ENCODE results near the gene TNK2.

The TNK2 gene

DNA sequence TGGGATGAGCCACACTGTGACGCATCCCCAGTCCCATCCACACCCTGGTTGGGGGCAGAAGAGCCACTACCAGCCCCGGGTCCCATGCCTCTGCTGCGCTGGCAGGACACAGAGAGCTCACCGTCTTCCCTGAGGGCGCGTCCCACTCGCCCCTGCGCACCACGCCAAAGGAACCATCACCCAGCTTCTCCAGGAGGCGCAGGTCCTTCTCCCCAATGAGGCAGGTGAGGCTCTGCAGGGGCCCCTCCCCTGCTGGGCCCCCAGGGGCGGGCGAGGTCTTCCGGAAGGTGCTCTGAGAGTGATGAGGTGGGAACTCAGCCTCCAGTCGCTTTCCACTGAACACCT, 23.7 kb downstream of the TNK2 start:
- TF ChIP-seq CTBP1 (IDR thresholded peaks at IDR 0.05; ENCODE audit: borderline replicate concordance) (no peak), ZNF384 (IDR thresholded peaks at IDR 0.05) (no peak), BHLHE40 (IDR thresholded peaks at IDR 0.05; ENCODE audit: borderline replicate concordance) (no peak), ELF4 (IDR thresholded peaks at IDR 0.05) (no peak), SP1 (IDR thresholded peaks at IDR 0.05) (no peak), NFRKB (IDR thresholded peaks at IDR 0.05) (no peak)
- DNase-seq (ENCODE audit: extremely low spot score): no peak
- POLR2A ChIA-PET: no interaction called here
- CTCF ChIA-PET: interaction anchor here (1.3 kb wide), 1 partner anchor 10 kb away, joined by 3 read pairs; no protein-coding TSS in a partner anchor

GRCh38 chr3:195883801-195884200, 24.6 kb downstream of the TNK2 start:
- TF ChIP-seq SUZ12 (IDR thresholded peaks at IDR 0.05) (no peak), CTBP1 (IDR thresholded peaks at IDR 0.05; ENCODE audit: borderline replicate concordance) (no peak), NFRKB (IDR thresholded peaks at IDR 0.05) (no peak), ARNT (IDR thresholded peaks at IDR 0.05) (no peak), LEF1 (IDR thresholded peaks at IDR 0.05; ENCODE audit: borderline replicate concordance) (no peak), BHLHE40 (IDR thresholded peaks at IDR 0.05; ENCODE audit: borderline replicate concordance) (no peak), HDGF (IDR thresholded peaks at IDR 0.05; ENCODE audit: borderline replicate concordance) (no peak), FOXM1 (IDR thresholded peaks at IDR 0.05; ENCODE audit: borderline replicate concordance) (no peak), TARDBP (IDR thresholded peaks at IDR 0.05) (no peak), L3MBTL2 (conservative IDR thresholded peaks at IDR 0.05) (no peak), ZNF384 (IDR thresholded peaks at IDR 0.05) (no peak), FOXA1 (IDR thresholded peaks at IDR 0.05) (no peak), SP1 (IDR thresholded peaks at IDR 0.05) (no peak), ELF4 (IDR thresholded peaks at IDR 0.05) (no peak), FOXK2 (IDR thresholded peaks at IDR 0.05) (no peak)
- TF ChIP-seq, protein P1, sequence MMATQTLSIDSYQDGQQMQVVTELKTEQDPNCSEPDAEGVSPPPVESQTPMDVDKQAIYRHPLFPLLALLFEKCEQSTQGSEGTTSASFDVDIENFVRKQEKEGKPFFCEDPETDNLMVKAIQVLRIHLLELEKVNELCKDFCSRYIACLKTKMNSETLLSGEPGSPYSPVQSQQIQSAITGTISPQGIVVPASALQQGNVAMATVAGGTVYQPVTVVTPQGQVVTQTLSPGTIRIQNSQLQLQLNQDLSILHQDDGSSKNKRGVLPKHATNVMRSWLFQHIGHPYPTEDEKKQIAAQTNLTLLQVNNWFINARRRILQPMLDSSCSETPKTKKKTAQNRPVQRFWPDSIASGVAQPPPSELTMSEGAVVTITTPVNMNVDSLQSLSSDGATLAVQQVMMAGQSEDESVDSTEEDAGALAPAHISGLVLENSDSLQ (IDR thresholded peaks at IDR 0.05): no peak
- ChIA-PET POLR2A (no interaction called here), CTCF (interaction anchor here (1.3 kb wide), 1 partner anchor 11 kb away, joined by 3 read pairs; no protein-coding TSS in a partner anchor)
- DNase-seq (ENCODE audit: extremely low spot score): no peak

DNA sequence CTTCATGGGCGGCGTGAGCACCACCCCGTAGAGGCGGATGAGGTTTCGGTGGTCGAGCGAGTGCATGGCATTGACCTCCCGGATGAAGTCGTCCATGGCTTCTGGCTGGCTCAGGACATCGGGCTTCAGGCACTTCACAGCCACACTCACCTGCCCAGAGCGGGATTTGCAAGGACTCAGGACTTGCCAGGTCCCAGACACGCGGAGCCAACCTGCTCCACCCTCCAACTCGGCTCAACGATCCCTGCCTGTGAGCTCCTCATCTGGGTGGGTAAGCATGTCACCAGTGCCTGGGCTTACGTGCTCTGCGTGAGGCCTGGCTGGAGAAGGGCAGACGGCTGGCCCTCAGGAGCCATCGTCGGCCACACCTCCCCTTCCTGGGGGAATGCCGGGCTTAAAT, 25.2 kb downstream of the TNK2 start:
- ChIA-PET POLR2A (no interaction called here), CTCF (interaction anchor here (1.3 kb wide), 1 partner anchor 11 kb away, joined by 3 read pairs; no protein-coding TSS in a partner anchor)
- no peak for DNase-seq (ENCODE audit: extremely low spot score)
- TF ChIP-seq FOXK2 (IDR thresholded peaks at IDR 0.05) (no peak), SP1 (IDR thresholded peaks at IDR 0.05) (no peak), FOXM1 (IDR thresholded peaks at IDR 0.05; ENCODE audit: borderline replicate concordance) (no peak), LEF1 (IDR thresholded peaks at IDR 0.05; ENCODE audit: borderline replicate concordance) (no peak)

GRCh38 chr3:195882002-195882441, 26.3 kb downstream of the TNK2 start:
- no peak for TF ChIP-seq ELF4 (IDR thresholded peaks at IDR 0.05)
- TF ChIP-seq BHLHE40 (IDR thresholded peaks at IDR 0.05; ENCODE audit: borderline replicate concordance): no peak
- no peak for TF ChIP-seq ARNT (IDR thresholded peaks at IDR 0.05)
- no peak for TF ChIP-seq FOXA1 (IDR thresholded peaks at IDR 0.05)
- no peak for TF ChIP-seq FOXM1 (IDR thresholded peaks at IDR 0.05; ENCODE audit: borderline replicate concordance)
- no peak for TF ChIP-seq HDGF (IDR thresholded peaks at IDR 0.05; ENCODE audit: borderline replicate concordance)
- TF ChIP-seq CTBP1 (IDR thresholded peaks at IDR 0.05; ENCODE audit: borderline replicate concordance): no peak
- TF ChIP-seq L3MBTL2 (conservative IDR thresholded peaks at IDR 0.05): no peak
- TF ChIP-seq, protein P1 (IDR thresholded peaks at IDR 0.05): no peak
- no peak for TF ChIP-seq LEF1 (IDR thresholded peaks at IDR 0.05; ENCODE audit: borderline replicate concordance)
- no peak for TF ChIP-seq SP1 (IDR thresholded peaks at IDR 0.05)
- no peak for TF ChIP-seq NFRKB (IDR thresholded peaks at IDR 0.05)
- no peak for TF ChIP-seq FOXK2 (IDR thresholded peaks at IDR 0.05)
- DNase-seq (ENCODE audit: extremely low spot score): no peak
- ChIA-PET CTCF (no interaction called here), POLR2A (no interaction called here)

DNA sequence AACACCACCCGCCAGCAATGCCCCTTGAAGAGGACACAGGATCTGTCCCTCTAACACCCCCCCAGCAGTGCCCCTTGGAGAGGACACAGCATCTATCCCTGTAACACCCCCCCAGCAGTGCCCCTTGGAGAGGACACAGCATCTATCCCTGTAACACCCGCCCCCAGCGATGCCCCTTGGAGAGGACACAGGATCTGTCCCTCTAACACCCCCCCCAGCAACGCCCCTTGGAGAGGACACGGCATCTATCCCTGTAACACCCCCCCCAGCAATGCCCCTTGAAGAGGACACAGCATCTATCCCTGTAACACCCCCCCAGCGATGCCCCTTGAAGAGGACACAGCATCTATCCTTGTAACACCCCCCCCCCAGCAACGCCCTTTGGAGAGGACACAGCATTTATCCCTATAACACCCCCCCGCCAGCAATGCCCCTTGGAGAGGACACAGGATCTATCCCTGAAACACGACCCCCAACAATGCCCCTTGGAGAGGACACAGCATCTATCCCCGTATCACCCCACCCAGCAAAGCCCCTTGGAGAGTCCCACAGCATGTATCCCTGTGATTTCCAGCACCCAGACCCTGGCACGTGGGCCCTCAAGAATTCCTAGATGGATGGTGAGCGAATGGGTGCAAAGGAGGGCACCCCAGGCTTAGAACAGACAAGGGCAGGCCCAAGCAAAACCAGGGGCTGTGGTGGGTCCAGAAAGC, 26.9 kb downstream of the TNK2 start:
- no peak for DNase-seq (ENCODE audit: extremely low spot score)
- TF ChIP-seq SP1 (IDR thresholded peaks at IDR 0.05): no peak
- TF ChIP-seq FOXK2 (IDR thresholded peaks at IDR 0.05): no peak
- TF ChIP-seq HDGF (IDR thresholded peaks at IDR 0.05; ENCODE audit: borderline replicate concordance): no peak
- no peak for TF ChIP-seq NFRKB (IDR thresholded peaks at IDR 0.05)
- TF ChIP-seq LEF1 (IDR thresholded peaks at IDR 0.05; ENCODE audit: borderline replicate concordance): no peak
- TF ChIP-seq TARDBP (IDR thresholded peaks at IDR 0.05): no peak
- no peak for TF ChIP-seq ARNT (IDR thresholded peaks at IDR 0.05)
- no peak for TF ChIP-seq BHLHE40 (IDR thresholded peaks at IDR 0.05; ENCODE audit: borderline replicate concordance)
- TF ChIP-seq SUZ12 (IDR thresholded peaks at IDR 0.05): no peak
- TF ChIP-seq FOXA1 (IDR thresholded peaks at IDR 0.05): no peak
- POLR2A ChIA-PET: no interaction called here
- CTCF ChIA-PET: no interaction called here

DNA sequence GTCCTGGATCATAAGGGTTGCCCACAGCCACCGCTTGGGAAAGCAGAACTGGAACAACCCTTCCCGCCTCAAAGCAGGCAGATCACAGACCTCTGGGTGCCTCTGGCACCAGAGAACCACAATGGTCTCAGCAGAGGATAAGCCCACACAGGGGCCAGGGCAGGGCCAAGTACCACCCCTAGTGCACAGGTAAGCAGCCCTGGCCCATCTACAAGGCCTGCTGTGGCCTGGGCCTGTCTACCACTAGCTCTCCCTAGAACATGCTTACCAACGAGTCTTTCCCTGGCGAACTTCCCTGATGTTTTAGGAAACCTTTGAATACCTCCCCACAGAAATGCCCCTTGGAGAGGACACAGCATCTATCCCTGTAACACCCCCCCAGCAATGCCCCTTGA, 28.3 kb downstream of the TNK2 start:
- ChIA-PET POLR2A (no interaction called here), CTCF (no interaction called here)
- TF ChIP-seq NFRKB (IDR thresholded peaks at IDR 0.05) (no peak), LEF1 (IDR thresholded peaks at IDR 0.05; ENCODE audit: borderline replicate concordance) (no peak), HDGF (IDR thresholded peaks at IDR 0.05; ENCODE audit: borderline replicate concordance) (no peak), ELF4 (IDR thresholded peaks at IDR 0.05) (no peak), SUZ12 (IDR thresholded peaks at IDR 0.05) (no peak), CTBP1 (IDR thresholded peaks at IDR 0.05; ENCODE audit: borderline replicate concordance) (no peak), FOXA1 (IDR thresholded peaks at IDR 0.05) (no peak), L3MBTL2 (conservative IDR thresholded peaks at IDR 0.05) (no peak), BHLHE40 (IDR thresholded peaks at IDR 0.05; ENCODE audit: borderline replicate concordance) (no peak), FOXM1 (IDR thresholded peaks at IDR 0.05; ENCODE audit: borderline replicate concordance) (no peak), ARNT (IDR thresholded peaks at IDR 0.05) (no peak), ZNF384 (IDR thresholded peaks at IDR 0.05) (no peak), TARDBP (IDR thresholded peaks at IDR 0.05) (no peak), FOXK2 (IDR thresholded peaks at IDR 0.05) (no peak), SP1 (IDR thresholded peaks at IDR 0.05) (no peak)
- TF ChIP-seq, protein P1 (IDR thresholded peaks at IDR 0.05): no peak
- no peak for DNase-seq (ENCODE audit: extremely low spot score)
